SK-N-MC (cell line): Measurements from ENCODE around the gene DHX34.
"Not testable (repeated sequence)": the region's sequence is repeated elsewhere in the genome, so short reads cannot be mapped to it uniquely, and the experiment has no call there.

Experiments
- DNase-seq: peaks from one replicate; pipeline ENCODE4 v3.0.0-alpha.2; 2011; ENCODE audit warnings: low read depth, low spot score
- H3K27ac ChIP-seq: fragments of 200-600 bp; sonication (generic); 2 replicates; pipeline ENCODE4 v1.5.1; 2016; ENCODE audit warnings: mixed run types
- H3K36me3 ChIP-seq: fragments of 200-600 bp; sonication (generic); 2 replicates; pipeline ENCODE4 v1.6.1; 2017; ENCODE audit warnings: antibody characterized with exemption, low read length, mixed read lengths; ENCODE audit not compliant: insufficient read depth
- H3K4me3 ChIP-seq: fragments of 200-600 bp; sonication (generic); 2 replicates; pipeline ENCODE4 v1.5.1; 2016
- H3K9ac ChIP-seq: fragments of 200-600 bp; sonication (generic); 2 replicates; pipeline ENCODE4 v1.8.0; 2017; ENCODE audit warnings: mixed run types, mixed read lengths; ENCODE audit not compliant: insufficient read length
- H3K9me3 ChIP-seq: fragments of 200-600 bp; sonication (generic); 2 replicates; pipeline ENCODE4 v1.6.1; 2017; ENCODE audit warnings: low read depth, mild to moderate bottlenecking, antibody characterized with exemption, low read length, moderate library complexity, mixed read lengths
- EZH2 ChIP-seq: fragments of 200-600 bp; sonication (generic); IDR thresholded peaks from one replicate; pipeline ENCODE4 v1.6.1; 2017; ENCODE audit warnings: antibody characterized with exemption
- FOXP2 ChIP-seq: optimal IDR thresholded peaks from 2 replicates; pipeline ENCODE3; 2011; ENCODE audit warnings: mild to moderate bottlenecking, moderate library complexity; ENCODE audit not compliant: insufficient read depth; ENCODE audit errors: extremely low read length, control extremely low read depth
- POLR2AphosphoS5 ChIP-seq: IDR thresholded peaks from 2 replicates; pipeline ENCODE4 v1.6.1; 2012; ENCODE audit warnings: mild to moderate bottlenecking, low read depth, low read length, borderline replicate concordance

Gene DHX34

DNA sequence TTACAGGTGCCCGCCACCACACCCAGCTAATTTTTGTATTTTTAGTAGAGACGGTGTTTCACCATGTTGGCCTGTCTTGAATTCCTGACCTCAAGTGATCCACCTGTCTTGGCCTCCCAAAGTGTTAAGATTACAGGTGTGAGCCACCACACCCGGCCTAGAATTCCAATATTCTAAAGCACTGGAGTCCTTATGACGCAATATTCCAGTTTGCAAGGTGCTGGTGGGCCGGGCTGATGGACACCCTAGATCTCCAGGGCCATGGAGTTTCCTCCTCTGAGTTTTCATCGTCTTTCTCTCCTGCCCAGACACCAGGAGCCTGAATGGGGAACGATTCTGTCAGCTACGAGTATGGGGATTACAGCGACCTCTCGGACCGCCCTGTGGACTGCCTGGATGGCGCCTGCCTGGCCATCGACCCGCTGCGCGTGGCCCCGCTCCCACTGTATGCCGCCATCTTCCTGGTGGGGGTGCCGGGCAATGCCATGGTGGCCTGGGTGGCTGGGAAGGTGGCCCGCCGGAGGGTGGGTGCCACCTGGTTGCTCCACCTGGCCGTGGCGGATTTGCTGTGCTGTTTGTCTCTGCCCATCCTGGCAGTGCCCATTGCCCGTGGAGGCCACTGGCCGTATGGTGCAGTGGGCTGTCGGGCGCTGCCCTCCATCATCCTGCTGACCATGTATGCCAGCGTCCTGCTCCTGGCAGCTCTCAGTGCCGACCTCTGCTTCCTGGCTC lies 8.5 kb upstream of the DHX34 start:
- no peak for TF ChIP-seq POLR2AphosphoS5
- H3K36me3 ChIP-seq = no peaks in the 10 kb centered on the region
- H3K4me3 ChIP-seq = no peak overlapping the region
- DNase-seq = no peak
- no peaks in the 10 kb centered on the region for H3K9me3 ChIP-seq
- H3K27ac ChIP-seq = no peak overlapping the region
- H3K9ac ChIP-seq = no peak overlapping the region

DNA sequence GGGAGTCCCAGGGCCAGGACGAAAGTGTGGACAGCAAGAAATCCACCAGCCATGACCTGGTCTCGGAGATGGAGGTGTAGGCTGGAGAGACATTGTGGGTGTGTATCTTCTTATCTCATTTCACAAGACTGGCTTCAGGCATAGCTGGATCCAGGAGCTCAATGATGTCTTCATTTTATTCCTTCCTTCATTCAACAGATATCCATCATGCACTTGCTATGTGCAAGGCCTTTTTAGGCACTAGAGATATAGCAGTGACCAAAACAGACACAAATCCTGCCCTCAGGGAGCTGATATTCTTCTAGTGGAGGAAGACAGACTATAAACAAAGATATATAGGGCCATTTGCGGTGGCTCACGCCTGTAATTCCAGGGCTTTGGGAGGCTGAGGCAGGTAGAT lies 7.4 kb upstream of the DHX34 start:
- TF ChIP-seq POLR2AphosphoS5 (no peak), EZH2 (no peak), FOXP2 (no peak)
- H3K36me3 ChIP-seq = no peaks in the 10 kb centered on the region
- no peak overlapping the region for H3K9ac ChIP-seq
- no peak for DNase-seq
- no peak overlapping the region for H3K4me3 ChIP-seq
- no peak overlapping the region for H3K27ac ChIP-seq
- H3K9me3 ChIP-seq = no peaks in the 10 kb centered on the region

DNA sequence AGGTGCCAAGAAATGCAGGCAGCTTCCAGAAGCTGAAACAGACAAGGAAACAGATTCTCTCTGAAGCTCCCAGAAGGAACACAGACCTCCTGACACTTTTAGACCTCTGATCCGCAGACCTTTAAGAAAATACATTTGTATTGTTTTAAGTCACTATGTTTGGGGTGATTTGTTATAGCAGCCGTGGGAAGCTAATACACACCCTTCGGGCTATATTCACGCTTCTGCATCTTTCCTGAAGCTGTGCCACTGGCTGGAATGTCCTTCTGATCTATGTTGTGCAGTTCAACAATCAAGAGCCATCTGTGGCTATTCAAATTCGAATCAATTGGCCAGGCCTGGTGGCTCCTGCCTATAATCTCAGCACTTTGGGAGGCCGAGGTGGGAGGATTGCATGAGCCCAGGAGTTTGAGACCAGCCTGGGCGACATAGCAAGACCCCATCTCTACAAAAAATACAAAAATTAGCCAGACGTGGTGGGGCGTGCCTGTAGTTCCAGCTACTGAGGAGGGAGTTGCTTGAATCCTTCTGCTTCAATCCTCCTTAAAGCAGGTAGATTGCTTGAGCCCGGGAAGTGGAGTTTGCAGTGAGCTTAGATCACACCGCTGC lies 5.8 kb upstream of the DHX34 start:
- DNase-seq = no peak
- no peaks in the 10 kb centered on the region for H3K9me3 ChIP-seq
- TF ChIP-seq POLR2AphosphoS5 (no peak), FOXP2 (no peak), EZH2 (no peak)
- no peak overlapping the region for H3K4me3 ChIP-seq
- H3K9ac ChIP-seq = no peak overlapping the region
- H3K36me3 ChIP-seq = no peaks in the 10 kb centered on the region
- H3K27ac ChIP-seq = no peak overlapping the region

DNA sequence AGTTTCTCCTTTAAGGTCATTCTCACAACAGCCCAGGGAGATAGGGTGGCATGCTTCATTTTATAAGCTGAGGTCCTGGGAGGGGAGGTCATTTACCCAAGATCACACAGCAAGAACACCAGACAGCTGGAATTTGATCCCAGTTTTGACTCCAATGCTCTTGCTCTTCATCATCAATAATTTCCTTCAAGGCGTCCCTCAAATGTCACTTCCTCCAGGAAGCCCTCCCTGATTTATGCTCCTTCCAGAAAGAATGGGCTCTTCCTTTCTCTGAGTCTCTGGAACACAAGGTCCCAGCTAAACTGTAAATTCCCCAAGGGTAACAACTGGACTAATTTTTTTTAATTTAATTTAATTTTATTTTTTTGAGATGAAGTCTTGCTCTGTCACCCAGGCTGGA lies 4.7 kb upstream of the DHX34 start:
- H3K36me3 ChIP-seq = no peaks in the 10 kb centered on the region
- TF ChIP-seq POLR2AphosphoS5 (no peak), FOXP2 (no peak), EZH2 (no peak)
- H3K4me3 ChIP-seq = no peak overlapping the region
- no peak overlapping the region for H3K27ac ChIP-seq
- no peak for DNase-seq
- no peak overlapping the region for H3K9ac ChIP-seq
- no peaks in the 10 kb centered on the region for H3K9me3 ChIP-seq

DNA sequence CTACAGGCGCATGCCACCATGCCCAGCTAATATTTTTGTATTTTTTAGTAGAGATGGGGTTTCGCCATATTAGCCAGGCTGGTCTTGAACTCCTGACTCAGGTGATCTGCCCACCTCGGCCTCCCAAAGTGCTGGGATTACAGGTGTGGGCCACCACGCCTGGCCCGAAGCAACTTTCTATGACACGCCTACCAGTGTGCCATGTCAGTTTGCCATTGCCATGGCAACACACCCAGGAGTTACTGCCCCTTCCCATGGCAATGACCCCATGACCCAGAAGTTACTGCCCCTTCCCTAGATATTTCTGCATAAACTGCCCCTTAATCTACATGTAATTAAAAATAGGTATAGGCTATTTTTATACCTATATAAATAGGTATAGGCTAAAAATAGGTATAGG lies 3.1 kb upstream of the DHX34 start:
- not testable (repeated sequence) for DNase-seq, H3K4me3 ChIP-seq, H3K9me3 ChIP-seq, H3K36me3 ChIP-seq, H3K27ac ChIP-seq, H3K9ac ChIP-seq

- no peak overlapping the region for H3K4me3 ChIP-seq
- peaks cover 37% of the 10 kb centered on the region for H3K36me3 ChIP-seq
- H3K9ac ChIP-seq = peak overlapping the region; percentile 20
- no peaks in the 10 kb centered on the region for H3K9me3 ChIP-seq
- DNase-seq = no peak
- no peak overlapping the region for H3K27ac ChIP-seq
- TF ChIP-seq EZH2 = no peak
Measured at GRCh38 chr19:47350630-47351029, 1.5 kb downstream of the DHX34 start.

DNA sequence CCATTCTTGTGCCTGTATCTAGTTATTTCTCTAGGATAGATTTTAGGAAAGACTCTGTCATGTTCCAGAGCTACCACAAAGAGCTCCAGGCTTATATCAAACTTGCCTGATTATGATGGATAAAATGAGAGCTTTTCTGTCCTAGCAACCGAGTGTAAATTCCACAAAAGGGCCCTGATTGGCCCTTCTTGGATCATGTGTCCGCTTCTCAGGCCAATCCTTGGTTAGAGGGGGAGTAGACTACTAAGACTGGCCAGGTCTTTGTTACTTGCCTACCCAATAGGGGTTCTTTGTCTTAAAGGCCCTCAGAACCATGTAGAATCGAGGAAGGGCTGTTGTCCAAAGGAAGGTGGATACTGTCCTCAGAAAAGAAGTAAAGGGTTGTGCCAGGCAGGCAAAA lies 2.4 kb downstream of the DHX34 start:
- H3K36me3 ChIP-seq = peaks cover 46% of the 10 kb centered on the region
- H3K9ac ChIP-seq = no peak overlapping the region
- no peak for TF ChIP-seq FOXP2
- no peak; the same call in 1 of the 2 replicates for TF ChIP-seq POLR2AphosphoS5
- no peak for TF ChIP-seq EZH2
- no peak for DNase-seq
- no peak overlapping the region for H3K4me3 ChIP-seq
- no peak overlapping the region for H3K27ac ChIP-seq
- no peaks in the 10 kb centered on the region for H3K9me3 ChIP-seq

DNA sequence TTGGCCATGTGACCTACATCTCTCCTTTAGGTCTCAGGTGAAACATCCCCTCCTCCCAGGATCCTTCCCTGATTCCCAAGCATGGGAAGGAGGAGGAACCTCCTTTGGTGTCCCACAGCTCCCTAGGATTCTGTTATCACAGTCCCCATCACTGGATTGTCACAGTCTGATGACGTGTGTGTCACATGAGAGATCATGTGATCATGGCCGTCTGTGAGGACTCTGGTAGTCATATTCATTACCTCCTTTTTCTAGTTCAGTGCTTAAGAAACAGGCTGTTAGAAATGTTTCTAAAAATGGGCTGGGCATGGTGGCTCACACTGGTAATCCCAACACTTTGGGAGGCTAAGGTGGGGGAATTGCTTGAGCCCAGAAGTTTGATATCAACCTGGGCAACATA lies 3.0 kb downstream of the DHX34 start:
- TF ChIP-seq EZH2 (no peak), POLR2AphosphoS5 (peak; percentile 26; the same call in 1 of the 2 replicates), FOXP2 (no peak)
- H3K27ac ChIP-seq = no peak overlapping the region

GRCh38 chr19:47353307-47353712 lies 4.2 kb downstream of the DHX34 start:
- TF ChIP-seq FOXP2 (no peak), POLR2AphosphoS5 (no peak), EZH2 (no peak)
- DNase-seq = no peak

More for the DNA sequence above, 3.0 kb downstream of the DHX34 start:
- H3K9me3 ChIP-seq = no peaks in the 10 kb centered on the region
- peaks cover 51% of the 10 kb centered on the region for H3K36me3 ChIP-seq
- no peak for DNase-seq
- H3K4me3 ChIP-seq = no peak overlapping the region
- no peak overlapping the region for H3K9ac ChIP-seq

More at GRCh38 chr19:47353307-47353712, 4.2 kb downstream of the DHX34 start:
- Histone ChIP-seq H3K9me3 (no peaks in the 10 kb centered on the region), H3K4me3 (no peak overlapping the region), H3K9ac (no peak overlapping the region), H3K27ac (no peak overlapping the region), H3K36me3 (peaks cover 63% of the 10 kb centered on the region)
